MCF 10A (cell line): ENCODE data around the gene SYNGR2. TPM values are rescaled to one million over a fixed set of nuclear protein-coding genes. Genes with fewer than 3 reads are reported as not detected.
"Not testable (repeated sequence)": the region's sequence is repeated elsewhere in the genome, so short reads cannot be mapped to it uniquely, and the experiment has no call there.

Source experiments
- BruUV-seq: library from RNA; stranded (reverse); fragments of 400-500 nt; replicated peaks from 2 replicates; lab custom pipeline; 2021; lab: Mats Ljungman, UMichigan
- CTCF ChIA-PET: fragments of 300-600 bp; sonication (Branson Sonifier 250); formaldehyde crosslinking; extraction: SDS; loops from one replicate; lab custom pipeline; 2021; ENCODE audit warnings: antibody characterized with exemption, inconsistent platforms; lab: Yijun Ruan, JAX
- POLR2A ChIA-PET: fragments of 300-600, 350-650 bp; sonication (Branson Sonifier 250); formaldehyde crosslinking; extraction: SDS; loops from one replicate; lab custom pipeline; 2020; ENCODE audit warnings: antibody characterized with exemption, inconsistent platforms; lab: Yijun Ruan, JAX
- DNase-seq: peaks from one replicate; pipeline ENCODE4 v3.0.0-alpha.2; 2018; ENCODE audit not compliant: unreplicated experiment
- H3K27ac Mint-ChIP-seq: one replicate; pipeline ENCODE4 v1.8.0; 2022; ENCODE audit warnings: mild to moderate bottlenecking, low read depth, mixed read lengths; ENCODE audit not compliant: unreplicated experiment
- H3K27me3 Mint-ChIP-seq: one replicate; pipeline ENCODE4 v1.8.0; 2022; ENCODE audit warnings: mixed read lengths; ENCODE audit not compliant: insufficient read depth, unreplicated experiment
- H3K36me3 Mint-ChIP-seq: one replicate; pipeline ENCODE4 v1.8.0; 2022; ENCODE audit warnings: mild to moderate bottlenecking, moderate library complexity, mixed read lengths; ENCODE audit not compliant: insufficient read depth, unreplicated experiment
- H3K4me1 Mint-ChIP-seq: one replicate; pipeline ENCODE4 v1.8.0; 2022; ENCODE audit warnings: mixed read lengths; ENCODE audit not compliant: insufficient read depth, unreplicated experiment
- H3K4me3 Mint-ChIP-seq: one replicate; pipeline ENCODE4 v1.8.0; 2022; ENCODE audit warnings: mild to moderate bottlenecking, moderate library complexity, mixed read lengths; ENCODE audit not compliant: unreplicated experiment
- H3K9me3 Mint-ChIP-seq: one replicate; pipeline ENCODE4 v1.8.0; 2022; ENCODE audit warnings: mixed read lengths; ENCODE audit not compliant: unreplicated experiment
- CTCF ChIP-seq: fragments of 200-600 bp; IDR thresholded peaks from one replicate; pipeline ENCODE4 v1.8.0; 2022; ENCODE audit warnings: antibody characterized with exemption, mild to moderate bottlenecking; ENCODE audit not compliant: unreplicated experiment
- intact Hi-C: fragments of 100-400 bp; cut with micrococcal nuclease; formaldehyde crosslinking; loops from 2 replicates; pipeline ENCODE4 v1.14.1; 2022
- total RNA-seq: library from RNA; stranded (reverse); gene quantifications from 2 replicates; pipeline ENCODE4 v1.2.3, GENCODE V29; 2022

The SYNGR2 gene
- total RNA-seq, 1 experiment from 2014 or later: 52.2 TPM

GRCh38 chr17:78138204-78139060 lies 29.9 kb upstream of the SYNGR2 start:
- H3K27me3 Mint-ChIP-seq: peaks cover 11% of the 10 kb centered on the region
- peaks cover 6% of the 10 kb centered on the region for H3K4me1 Mint-ChIP-seq
- H3K36me3 Mint-ChIP-seq: no peaks in the 10 kb centered on the region
- BruUV-seq: no TSS peak
- DNase-seq: no peak
- TF ChIP-seq CTCF: no peak
- POLR2A ChIA-PET: interaction anchor here (2.3 kb wide), 1 partner anchor 10 kb away, joined by 9 read pairs; the partner anchor contains the start of gene TMC6
- H3K4me3 Mint-ChIP-seq: no peak overlapping the region
- CTCF ChIA-PET: interaction anchor here (0.6 kb wide), 2 partner anchors 48 to 237 kb away, joined by 3 to 4 read pairs; partner anchors contain the start of gene TK1
- no peaks in the 10 kb centered on the region for H3K9me3 Mint-ChIP-seq
- H3K27ac Mint-ChIP-seq: no peak overlapping the region
- intact Hi-C loops: no loop called here

GRCh38 chr17:78139861-78140168 lies 28.6 kb upstream of the SYNGR2 start:
- H3K36me3 Mint-ChIP-seq, H3K9me3 Mint-ChIP-seq, BruUV-seq, H3K27ac Mint-ChIP-seq, H3K4me3 Mint-ChIP-seq, intact Hi-C loops, DNase-seq, H3K27me3 Mint-ChIP-seq: not testable (repeated sequence)
- POLR2A ChIA-PET: interaction anchor here (2.3 kb wide), 1 partner anchor 12 kb away, joined by 9 read pairs; the partner anchor contains the start of gene TMC6
- CTCF ChIA-PET: interaction anchor here (0.7 to 0.8 kb wide), 3 partner anchors 13 to 27 kb away, joined by 3 to 5 read pairs (median 4); no protein-coding TSS in a partner anchor
- peaks cover 14% of the 10 kb centered on the region for H3K4me1 Mint-ChIP-seq

GRCh38 chr17:78140169-78141051 lies 28.0 kb upstream of the SYNGR2 start:
- Mint-ChIP-seq H3K4me1 (peaks cover 16% of the 10 kb centered on the region), H3K27ac (no peak overlapping the region), H3K36me3 (no peaks in the 10 kb centered on the region), H3K9me3 (no peaks in the 10 kb centered on the region), H3K4me3 (peak overlapping the region; percentile 59), H3K27me3 (no peaks in the 10 kb centered on the region)
- BruUV-seq: no TSS peak
- TF ChIP-seq CTCF: no peak
- ChIA-PET CTCF (interaction anchor here (0.7 to 1.4 kb wide), 4 partner anchors 13 to 28 kb away, joined by 3 to 5 read pairs (median 4); no protein-coding TSS in a partner anchor), POLR2A (interaction anchor here (1.0 to 2.3 kb wide), 3 partner anchors 12 to 29 kb away, joined by 3 to 9 read pairs (median 4); partner anchors contain the start of gene TMC6)
- peak; percentile 96 for DNase-seq
- intact Hi-C loops: no loop called here

GRCh38 chr17:78141437-78142118 lies 26.8 kb upstream of the SYNGR2 start:
- ChIA-PET CTCF (interaction anchor here (0.7 to 1.4 kb wide), 6 partner anchors 14 to 280 kb away, joined by 3 to 5 read pairs (median 4); no protein-coding TSS in a partner anchor), POLR2A (interaction anchor here (0.6 to 2.4 kb wide), 14 partner anchors 13 to 1414 kb away, joined by 3 to 14 read pairs (median 4); partner anchors contain the start of gene TMC6)
- Mint-ChIP-seq H3K4me3 (no peak overlapping the region), H3K27ac (no peak overlapping the region), H3K36me3 (no peaks in the 10 kb centered on the region), H3K9me3 (no peaks in the 10 kb centered on the region), H3K27me3 (no peaks in the 10 kb centered on the region), H3K4me1 (peaks cover 16% of the 10 kb centered on the region)
- no TSS peak for BruUV-seq
- no peak for DNase-seq
- no peak for TF ChIP-seq CTCF
- intact Hi-C loops: loop anchor here (1.0 kb wide), 1 partner anchor 18 kb away; no protein-coding TSS in a partner anchor
